T-helper 17 cell (primary cell): Measurements from ENCODE around the gene AXIN1. TPM values are rescaled to one million over a fixed set of nuclear protein-coding genes. Genes with fewer than 3 reads are reported as not detected.

Experiments used
- ATAC-seq: fragments of 150-1000 bp; cut with Tn5 transposase; 2 replicates; pipeline ENCODE4 v1.10.0; 2021; ENCODE audit warnings: mild to moderate bottlenecking, moderate library complexity
- DNase-seq, 3 donors: peaks; one replicate each; pipeline versions ENCODE4 v3.0.0 to v3.0.0-alpha.2; 2020 to 2021
- H3K9me3 ChIP-seq: one replicate; pipeline ENCODE4 v1.7.0; 2013; ENCODE audit warnings: low read length, mild to moderate bottlenecking; ENCODE audit not compliant: control insufficient read depth, poor library complexity, severe bottlenecking
- H3K27ac Mint-ChIP-seq: one replicate; pipeline ENCODE4 v1.8.0; 2022; ENCODE audit warnings: mild to moderate bottlenecking, moderate library complexity, mixed read lengths
- H3K27me3 Mint-ChIP-seq: one replicate; pipeline ENCODE4 v1.8.0; 2022; ENCODE audit warnings: mixed read lengths
- H3K36me3 Mint-ChIP-seq: one replicate; pipeline ENCODE4 v1.8.0; 2022; ENCODE audit warnings: low read depth, mixed read lengths
- H3K4me1 Mint-ChIP-seq: one replicate; pipeline ENCODE4 v1.8.0; 2022; ENCODE audit warnings: mild to moderate bottlenecking, mixed read lengths
- H3K4me3 Mint-ChIP-seq: one replicate; pipeline ENCODE4 v1.8.0; 2022; ENCODE audit warnings: mild to moderate bottlenecking, moderate library complexity, mixed read lengths
- total RNA-seq, 4 donors: library from RNA in 2 of 4; stranded (reverse) in 2 of 4; gene quantifications; one replicate each; pipeline ENCODE4 v1.2.3 and lab custom pipeline; 2022 to 2026

Gene AXIN1
- total RNA-seq, 2 donors from 2014 or later, result 38.9 to 42.5 TPM

DNA sequence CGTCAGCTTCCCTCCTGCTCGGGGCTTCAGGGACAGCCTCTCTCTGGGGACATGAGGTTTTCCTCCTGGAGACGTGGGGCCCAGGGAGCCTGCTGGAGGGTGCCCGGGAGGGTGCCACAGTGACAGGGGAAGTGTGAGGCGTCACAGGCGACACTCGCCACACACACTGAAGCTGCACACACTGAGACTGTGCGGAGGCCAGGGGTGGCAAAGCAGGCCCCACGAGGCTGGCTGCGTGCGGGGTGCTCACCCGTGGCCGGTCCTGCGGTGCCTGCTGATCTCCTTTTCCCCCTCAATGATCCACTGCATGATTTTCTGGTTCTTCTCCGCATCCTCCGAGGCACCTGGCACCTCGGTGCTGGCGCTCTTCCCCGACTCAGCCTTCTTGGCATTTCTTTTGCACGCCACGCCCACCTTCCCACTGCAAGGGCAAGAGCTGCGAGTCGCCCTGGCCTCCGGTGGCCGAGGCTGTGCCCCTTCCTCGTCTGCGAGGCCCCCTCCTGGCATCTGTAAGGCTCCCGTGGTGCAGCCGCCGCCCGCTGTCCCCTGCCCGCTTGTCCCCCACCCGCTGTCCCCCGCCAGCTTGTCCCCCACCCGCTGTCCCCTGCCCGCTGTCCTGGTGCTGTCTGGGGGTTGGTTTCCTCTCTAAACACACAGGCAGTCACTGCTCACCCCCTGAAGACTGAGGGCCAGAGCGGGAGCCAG is 55.6 kb downstream of the AXIN1 start:
- H3K36me3 Mint-ChIP-seq, result no peaks in the 10 kb centered on the region
- H3K27ac Mint-ChIP-seq, result no peak overlapping the region
- H3K9me3 ChIP-seq, result no peaks in the 10 kb centered on the region
- H3K4me3 Mint-ChIP-seq, result no peak overlapping the region
- H3K4me1 Mint-ChIP-seq, result no peaks in the 10 kb centered on the region
- DNase-seq (no peak), ATAC-seq (no peak)
- H3K27me3 Mint-ChIP-seq, result no peaks in the 10 kb centered on the region

DNA sequence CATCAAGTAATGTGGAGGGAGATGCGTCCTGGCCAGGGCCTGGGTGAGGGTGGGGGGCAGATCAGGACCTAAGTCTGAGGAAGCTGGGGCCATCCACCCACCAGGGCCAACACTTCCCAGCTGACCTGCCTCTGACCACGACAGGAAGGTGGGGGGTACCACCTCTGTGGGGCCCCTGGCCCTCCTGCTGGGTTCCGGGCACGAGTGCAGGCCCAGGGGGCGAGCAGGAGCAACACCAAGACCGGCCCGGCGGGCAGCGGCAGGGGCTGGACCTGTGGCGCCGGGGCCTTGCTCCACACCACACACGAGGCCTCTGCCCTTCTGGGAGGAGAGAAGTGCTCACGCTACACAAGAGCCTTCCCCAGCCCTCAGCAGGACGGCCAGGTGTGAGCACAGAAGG is 56.2 kb downstream of the AXIN1 start:
- Mint-ChIP-seq H3K4me3 (no peak overlapping the region), H3K27ac (no peak overlapping the region), H3K27me3 (no peaks in the 10 kb centered on the region), H3K4me1 (no peaks in the 10 kb centered on the region), H3K36me3 (no peaks in the 10 kb centered on the region)
- DNase-seq (no peak), ATAC-seq (no peak)
- H3K9me3 ChIP-seq, result no peaks in the 10 kb centered on the region

DNA sequence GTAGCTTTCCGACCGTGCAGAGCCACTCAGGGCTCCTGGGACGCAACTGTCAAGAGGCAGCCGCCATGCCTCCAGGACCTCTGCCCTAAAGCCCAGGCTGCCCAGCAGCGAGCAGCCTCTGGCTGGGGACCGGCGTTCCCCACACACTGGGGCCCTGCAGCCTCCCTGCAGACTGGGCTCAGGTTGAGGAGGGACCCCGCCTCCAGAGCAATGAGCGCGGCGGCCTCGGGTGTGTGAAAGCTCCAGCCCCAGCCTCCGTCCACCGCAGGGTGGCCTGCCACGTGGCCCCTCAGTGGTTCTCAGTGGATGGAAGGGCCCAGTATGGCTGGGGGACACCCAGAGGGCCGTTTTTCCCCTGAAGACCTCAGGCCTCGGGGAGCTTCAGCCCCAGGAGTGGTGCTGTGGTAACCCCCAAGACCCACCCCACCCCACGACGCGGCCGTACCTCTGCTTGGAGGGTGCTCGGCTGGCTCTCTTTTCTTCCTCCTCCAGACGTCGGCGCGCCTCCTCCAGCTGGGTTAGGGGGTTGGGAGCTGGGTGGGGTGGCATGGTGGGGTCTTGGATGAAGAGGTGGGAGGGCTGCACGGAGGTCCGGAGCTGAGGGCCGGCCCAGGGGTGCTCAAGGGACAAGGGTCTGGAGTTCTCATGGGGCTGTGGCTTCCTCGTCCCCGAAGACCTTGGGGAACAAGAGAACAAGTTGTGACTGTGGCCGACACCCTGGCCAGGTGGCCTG is 59.3 kb downstream of the AXIN1 start:
- Mint-ChIP-seq H3K4me1 (no peaks in the 10 kb centered on the region), H3K27me3 (no peaks in the 10 kb centered on the region), H3K4me3 (no peak overlapping the region), H3K27ac (no peak overlapping the region), H3K36me3 (no peaks in the 10 kb centered on the region)
- ATAC-seq (no peak), DNase-seq (no peak)
- no peaks in the 10 kb centered on the region for H3K9me3 ChIP-seq

DNA sequence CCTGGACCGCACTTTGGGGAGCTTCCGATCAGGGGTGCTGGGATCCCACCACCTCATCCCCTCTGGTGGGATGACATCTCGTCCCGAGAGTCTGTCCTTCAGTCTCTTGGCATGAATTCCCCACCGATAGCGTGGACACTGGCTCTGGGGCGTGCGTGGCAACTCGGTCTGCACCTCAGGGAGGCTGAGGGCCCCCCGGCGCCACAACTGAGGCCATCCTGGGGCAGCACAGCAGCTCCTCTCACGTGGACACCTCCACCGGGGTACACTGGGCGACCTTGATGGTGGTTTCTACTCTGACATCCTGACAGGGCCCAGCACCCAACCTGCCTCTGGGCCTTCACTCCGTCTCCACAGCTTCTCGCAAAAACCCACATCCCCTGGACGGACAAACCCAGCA is 61.0 kb downstream of the AXIN1 start:
- Mint-ChIP-seq H3K27me3 (no peaks in the 10 kb centered on the region), H3K4me1 (no peaks in the 10 kb centered on the region), H3K27ac (no peak overlapping the region), H3K36me3 (no peaks in the 10 kb centered on the region), H3K4me3 (no peak overlapping the region)
- H3K9me3 ChIP-seq, result no peaks in the 10 kb centered on the region
- DNase-seq, result no peak
- no peak for ATAC-seq

DNA sequence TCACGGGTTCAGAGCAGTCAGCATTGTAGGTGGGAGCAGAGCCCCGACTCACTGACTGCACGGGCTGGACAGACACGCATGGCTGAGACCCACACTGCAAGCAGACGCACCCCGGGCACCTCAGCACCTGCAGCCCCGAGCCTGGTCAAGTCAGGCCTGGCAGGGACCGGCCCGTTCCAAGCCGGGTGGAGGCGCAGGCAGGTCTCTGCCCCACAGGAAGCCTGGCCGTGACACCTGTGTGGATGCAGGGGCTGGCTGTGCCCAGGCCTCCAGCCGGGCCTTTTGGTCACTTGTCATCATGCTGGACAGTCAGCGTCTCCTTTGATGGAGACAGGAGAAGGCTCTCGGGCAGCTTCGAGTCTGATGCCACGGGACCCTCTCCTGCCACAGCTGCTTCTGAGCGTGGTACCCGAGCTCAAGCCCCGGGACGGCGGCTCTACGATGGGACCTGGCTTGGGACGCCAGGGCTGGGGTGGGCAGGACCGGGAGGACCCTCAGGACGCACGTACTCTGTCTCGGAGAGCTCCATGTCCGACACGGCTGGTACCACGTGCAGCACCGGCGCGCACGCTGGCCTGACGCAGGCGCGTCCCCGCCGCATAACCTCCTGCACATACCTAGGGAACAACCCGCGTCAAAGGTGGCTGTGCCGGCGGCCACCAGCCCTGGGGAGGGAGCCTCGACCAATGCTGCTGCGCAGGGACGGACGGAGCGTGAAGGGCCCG is 61.7 kb downstream of the AXIN1 start:
- ATAC-seq, result no peak
- H3K4me1 Mint-ChIP-seq, result no peaks in the 10 kb centered on the region
- no peak overlapping the region for H3K4me3 Mint-ChIP-seq
- H3K27ac Mint-ChIP-seq, result no peak overlapping the region
- H3K27me3 Mint-ChIP-seq, result no peaks in the 10 kb centered on the region
- peaks cover 2% of the 10 kb centered on the region for H3K36me3 Mint-ChIP-seq
- H3K9me3 ChIP-seq, result no peaks in the 10 kb centered on the region
- no peak for DNase-seq

DNA sequence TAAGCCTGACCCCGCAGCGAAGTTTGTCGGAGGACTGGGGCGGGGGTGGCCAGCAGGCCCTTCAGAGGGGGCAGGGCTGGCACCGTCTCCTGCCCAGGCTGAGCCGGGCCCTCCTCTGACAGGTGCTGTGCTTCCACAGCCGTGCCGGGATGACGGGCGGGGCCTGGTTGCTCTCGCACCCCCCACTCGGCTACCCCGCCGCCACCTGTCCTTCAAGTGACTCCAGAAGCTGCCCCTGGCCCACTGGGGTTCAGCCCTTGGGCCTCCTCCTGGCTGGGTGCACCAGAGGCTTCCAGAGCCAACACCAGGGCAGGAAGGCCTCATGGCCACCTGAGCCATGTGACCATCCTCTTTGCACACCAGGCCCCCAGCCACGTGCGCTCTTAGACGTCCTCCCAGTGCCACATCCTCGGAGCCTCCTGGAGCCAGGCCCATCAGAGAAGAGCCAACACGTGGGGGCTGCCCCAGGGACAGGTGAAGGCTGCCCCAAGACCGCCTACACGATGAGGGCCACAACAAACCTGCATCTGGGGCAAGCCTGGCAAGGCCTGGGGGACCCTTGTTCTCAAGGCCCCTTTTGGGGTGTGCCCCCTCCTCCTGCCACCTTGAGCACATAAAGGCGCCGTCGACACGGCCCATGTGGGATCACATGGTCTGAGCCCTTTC is 62.4 kb downstream of the AXIN1 start:
- Mint-ChIP-seq H3K4me1 (no peaks in the 10 kb centered on the region), H3K4me3 (no peak overlapping the region), H3K27ac (no peak overlapping the region), H3K27me3 (no peaks in the 10 kb centered on the region), H3K36me3 (peaks cover 2% of the 10 kb centered on the region)
- ATAC-seq (no peak), DNase-seq (no peak)
- H3K9me3 ChIP-seq, result no peaks in the 10 kb centered on the region

DNA sequence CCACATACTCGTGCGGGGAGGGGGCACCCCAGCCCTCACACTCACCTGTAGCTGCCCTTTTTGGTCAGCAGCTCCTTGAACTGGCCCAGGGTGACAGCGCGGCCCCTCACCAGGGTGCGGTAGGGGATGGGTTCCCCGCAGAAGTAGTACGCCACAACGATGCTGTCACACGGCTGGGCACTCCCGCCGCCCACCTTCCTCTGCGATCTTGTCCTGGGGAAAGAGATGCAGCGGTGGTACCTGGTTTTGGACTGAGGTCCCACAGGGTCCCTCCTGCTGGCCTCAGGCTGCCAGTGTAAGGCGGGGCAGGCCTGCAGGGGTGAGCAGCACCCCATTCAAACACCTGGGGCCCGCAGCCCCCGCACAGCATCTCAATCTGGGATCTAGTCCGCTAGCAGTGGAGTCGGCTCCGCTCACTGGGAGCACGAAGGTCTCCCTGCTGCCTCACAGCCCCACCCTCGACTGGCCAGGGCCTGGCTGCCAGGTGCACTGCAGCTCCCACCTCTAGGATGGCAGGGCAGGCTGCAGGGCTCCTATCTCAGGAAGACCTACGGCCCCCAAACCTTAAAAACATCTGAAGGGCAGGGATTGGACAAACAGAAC is 63.0 kb downstream of the AXIN1 start:
- Mint-ChIP-seq H3K27ac (no peak overlapping the region), H3K4me3 (no peak overlapping the region), H3K36me3 (peaks cover 2% of the 10 kb centered on the region), H3K27me3 (no peaks in the 10 kb centered on the region), H3K4me1 (no peaks in the 10 kb centered on the region)
- DNase-seq, result no peak
- H3K9me3 ChIP-seq, result no peaks in the 10 kb centered on the region
- no peak for ATAC-seq

DNA sequence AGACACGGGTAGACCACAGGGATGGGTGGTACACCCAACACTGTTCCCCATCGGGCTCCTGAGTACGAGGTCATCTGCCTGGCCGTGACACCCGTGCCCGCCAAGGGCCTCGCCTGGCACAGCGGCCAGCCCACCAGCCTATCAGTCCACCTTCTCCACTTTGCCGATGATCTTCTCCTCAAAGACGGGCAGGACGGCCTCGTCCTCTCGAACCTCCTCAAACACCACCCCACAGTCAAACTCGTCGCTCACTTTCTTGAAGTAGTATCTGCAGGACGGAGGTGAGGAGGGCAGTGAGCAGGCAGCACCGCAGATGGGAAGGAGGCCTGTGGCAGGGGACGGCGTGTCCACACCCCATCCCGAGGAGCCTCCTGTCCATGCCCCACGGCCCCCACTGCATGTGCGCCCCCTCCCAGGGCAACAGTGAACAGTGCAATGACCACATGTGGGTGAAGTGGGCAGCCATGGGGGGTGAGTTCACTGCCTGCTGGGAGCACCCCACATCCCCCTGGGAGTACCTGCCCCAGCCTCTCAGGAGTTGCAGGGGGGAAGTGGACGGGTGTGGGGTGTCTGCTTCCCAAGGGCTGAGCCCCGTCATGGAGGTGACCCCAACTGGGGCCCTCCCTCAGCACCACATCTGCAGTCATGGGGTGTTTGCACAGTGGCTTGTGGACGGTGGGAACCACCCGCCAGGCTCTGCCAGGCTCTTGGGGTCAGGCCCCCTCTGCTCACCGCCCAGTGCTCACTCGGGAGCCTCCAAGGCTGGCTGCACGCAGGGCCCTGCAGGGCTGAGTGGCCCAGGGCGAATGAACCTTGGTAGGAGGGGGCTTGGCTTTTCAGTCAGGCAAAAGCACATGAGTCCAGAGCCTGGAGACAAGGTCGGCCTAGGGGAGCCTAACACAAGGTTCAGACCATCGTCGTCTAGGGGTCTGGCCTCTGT is 64.3 kb downstream of the AXIN1 start:
- ATAC-seq (no peak), DNase-seq (no peak)
- H3K9me3 ChIP-seq, result no peaks in the 10 kb centered on the region
- Mint-ChIP-seq H3K4me1 (no peaks in the 10 kb centered on the region), H3K27ac (no peak overlapping the region), H3K4me3 (peak overlapping the region; percentile 54), H3K36me3 (peaks cover 2% of the 10 kb centered on the region), H3K27me3 (no peaks in the 10 kb centered on the region)

DNA sequence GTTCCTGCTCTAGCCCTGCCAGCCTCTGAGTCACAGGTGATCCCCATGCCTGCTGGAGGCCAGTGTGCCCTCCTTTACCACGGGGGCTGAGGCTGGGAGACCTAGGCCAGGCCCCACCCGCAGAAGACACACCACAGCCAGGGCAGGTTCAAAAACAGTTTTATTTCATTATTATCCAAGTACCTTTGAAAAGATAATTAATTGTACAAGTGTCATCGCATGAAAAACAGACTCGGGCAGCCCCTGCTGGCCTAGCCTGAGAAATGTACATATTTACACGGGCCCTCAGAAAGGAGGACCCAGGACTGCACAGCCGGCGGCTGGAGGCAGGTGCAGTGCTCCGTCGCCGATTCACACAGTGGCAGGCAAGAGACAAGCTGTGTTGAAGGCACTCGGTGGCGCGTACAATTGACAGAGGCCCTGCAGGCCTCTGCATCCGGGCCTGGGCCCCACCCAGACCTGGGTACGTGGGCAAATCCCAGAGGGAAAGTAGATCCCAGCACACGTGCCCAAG is 65.2 kb downstream of the AXIN1 start:
- Mint-ChIP-seq H3K27ac (no peak overlapping the region), H3K27me3 (no peaks in the 10 kb centered on the region), H3K36me3 (peaks cover 2% of the 10 kb centered on the region), H3K4me3 (no peak overlapping the region), H3K4me1 (no peaks in the 10 kb centered on the region)
- DNase-seq, result no peak
- no peaks in the 10 kb centered on the region for H3K9me3 ChIP-seq
- ATAC-seq, result no peak

DNA sequence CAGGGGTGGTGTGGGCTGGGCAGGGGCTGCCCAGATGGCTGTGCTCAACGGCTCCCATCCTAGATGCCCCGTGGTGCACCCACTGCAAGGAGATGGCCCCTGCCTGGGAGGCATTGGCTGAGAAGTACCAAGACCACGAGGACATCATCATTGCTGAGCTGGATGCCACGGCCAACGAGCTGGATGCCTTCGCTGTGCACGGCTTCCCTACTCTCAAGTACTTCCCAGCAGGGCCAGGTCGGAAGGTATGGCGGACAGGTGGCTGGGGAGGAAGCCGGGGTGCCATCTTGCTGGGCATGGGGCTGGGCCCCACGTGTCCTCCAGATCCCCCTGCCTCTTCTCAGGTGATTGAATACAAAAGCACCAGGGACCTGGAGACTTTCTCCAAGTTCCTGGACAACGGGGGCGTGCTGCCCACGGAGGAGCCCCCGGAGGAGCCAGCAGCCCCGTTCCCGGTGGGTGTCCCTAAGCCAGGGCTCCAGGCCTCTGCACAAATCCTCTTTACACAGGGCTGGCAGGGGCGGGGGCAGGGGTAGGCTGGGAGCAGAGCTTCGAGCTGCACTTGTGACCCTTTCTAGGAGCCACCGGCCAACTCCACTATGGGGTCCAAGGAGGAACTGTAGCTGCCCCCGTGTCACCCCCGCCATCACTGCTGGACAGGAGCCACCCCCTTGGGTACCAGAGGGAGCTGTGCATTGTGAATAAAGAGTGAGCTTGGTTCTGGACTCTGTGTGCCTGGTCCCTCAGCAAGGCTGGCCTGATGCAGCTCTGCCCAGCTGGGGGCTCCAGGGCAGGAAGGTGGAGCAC is 65.8 kb downstream of the AXIN1 start:
- H3K36me3 Mint-ChIP-seq, result peaks cover 2% of the 10 kb centered on the region
- no peaks in the 10 kb centered on the region for H3K4me1 Mint-ChIP-seq

DNA sequence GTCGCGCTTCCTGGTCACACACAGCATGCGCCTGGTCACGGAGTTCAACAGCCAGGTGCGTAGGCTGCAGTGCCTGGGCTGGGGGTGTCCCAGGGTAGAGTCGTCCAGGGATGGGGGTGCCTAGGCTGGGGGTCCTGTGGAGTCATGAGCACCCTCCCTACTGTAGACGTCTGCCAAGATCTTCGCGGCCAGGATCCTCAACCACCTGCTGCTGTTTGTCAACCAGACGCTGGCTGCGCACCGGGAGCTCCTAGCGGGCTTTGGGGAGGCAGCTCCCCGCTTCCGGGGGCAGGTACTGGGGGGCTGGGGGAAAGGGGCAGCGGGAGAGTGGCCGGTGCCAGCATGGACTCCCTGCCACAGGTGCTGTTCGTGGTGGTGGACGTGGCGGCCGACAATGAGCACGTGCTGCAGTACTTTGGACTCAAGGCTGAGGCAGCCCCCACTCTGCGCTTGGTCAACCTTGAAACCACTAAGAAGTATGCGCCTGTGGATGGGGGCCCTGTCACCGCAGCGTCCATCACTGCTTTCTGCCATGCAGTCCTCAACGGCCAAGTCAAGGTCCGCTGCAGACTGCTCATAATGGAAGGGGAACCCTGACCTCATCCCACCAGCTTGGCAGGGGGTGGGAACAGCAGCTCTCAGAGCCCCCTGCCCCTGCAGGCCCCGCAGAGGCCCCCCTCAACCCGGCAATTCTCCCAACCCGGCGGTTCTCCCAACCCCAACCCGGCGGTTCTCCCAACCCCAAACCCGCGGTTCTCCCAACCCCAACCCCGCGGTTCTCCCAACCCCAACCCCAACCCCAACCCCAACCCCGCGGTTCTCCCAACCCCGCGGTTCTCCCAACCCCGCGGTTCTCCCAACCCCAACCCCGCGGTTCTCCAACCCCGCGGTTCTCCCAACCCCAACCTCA is 67.1 kb downstream of the AXIN1 start:
- no peaks in the 10 kb centered on the region for H3K9me3 ChIP-seq
- peaks cover 2% of the 10 kb centered on the region for H3K36me3 Mint-ChIP-seq
- H3K27me3 Mint-ChIP-seq, result no peaks in the 10 kb centered on the region
- H3K4me1 Mint-ChIP-seq, result peaks cover 3% of the 10 kb centered on the region
- no peak overlapping the region for H3K4me3 Mint-ChIP-seq
- DNase-seq, result no peak
- H3K27ac Mint-ChIP-seq, result no peak overlapping the region
- ATAC-seq, result no peak

More for the DNA sequence above, 65.8 kb downstream of the AXIN1 start:
- no peak for ATAC-seq
- H3K4me3 Mint-ChIP-seq, result no peak overlapping the region
- H3K9me3 ChIP-seq, result no peaks in the 10 kb centered on the region
- no peak overlapping the region for H3K27ac Mint-ChIP-seq
- no peak for DNase-seq
- no peaks in the 10 kb centered on the region for H3K27me3 Mint-ChIP-seq
